ENCODE results near the gene DNAJC1. TPM values are rescaled to one million over a fixed set of nuclear protein-coding genes. Genes with fewer than 3 reads are reported as not detected.

The DNAJC1 gene
- total and polyA plus RNA-seq, 10 of the 15 experiments (the other 5 are each of a cell fraction or from before 2014, with no cell fraction given) = 2.5 to 39.3 (median 20.4) TPM

DNA sequence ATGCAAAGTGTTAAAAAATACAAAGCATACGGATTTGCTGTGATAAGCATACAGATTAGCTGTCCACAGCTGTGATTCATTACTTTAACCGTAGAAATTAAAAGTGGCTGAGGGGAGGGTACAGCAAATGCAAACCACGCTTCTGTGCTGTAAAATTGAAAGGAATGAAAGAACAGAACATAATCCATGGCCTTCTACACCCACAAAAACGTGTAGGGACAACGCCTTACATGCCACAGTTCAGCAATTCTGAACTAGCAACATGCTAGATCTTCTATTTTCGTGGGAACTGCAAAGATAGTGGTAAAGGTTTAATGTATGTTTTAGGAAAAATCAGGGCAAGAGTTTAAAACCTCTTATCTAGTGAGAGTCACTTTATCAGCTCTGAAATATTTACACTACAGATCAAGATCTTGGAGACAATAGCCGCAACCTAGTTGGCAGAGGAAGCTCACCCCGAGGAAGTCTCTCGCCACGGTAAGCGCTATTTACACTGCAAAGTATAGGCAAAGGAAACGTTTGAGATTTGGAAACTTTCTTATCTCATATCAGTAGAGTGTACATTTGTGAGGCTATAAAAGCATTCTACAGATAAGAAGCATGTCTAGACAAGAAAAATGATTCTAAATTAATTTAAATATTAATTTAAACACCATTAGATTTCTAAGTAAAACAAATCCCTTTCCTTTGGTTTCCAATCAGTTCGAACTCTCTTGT is 275.9 kb downstream of the DNAJC1 start:
- no TSS peak for BruUV-seq (replicated peaks)

More for the DNA sequence above, 275.9 kb downstream of the DNAJC1 start:
- FAIRE-seq (no peak), DNase-seq (ENCODE audit: low read depth, low spot score) (no peak), ATAC-seq (no peak)
- 83% methylated on average over 13 of the region's 13 CpGs for WGBS (ENCODE audit: insufficient coverage, insufficient replicate concordance, low lambda C conversion rate, missing lambda C conversion rate)
- no peaks in the 10 kb centered on the region for H4K20me1 ChIP-seq (ENCODE audit: control insufficient read depth, insufficient read depth)
- H3K27me3 ChIP-seq (replicated peaks in 1 of 2; ENCODE audit: control insufficient read depth in 2 of 2, insufficient read depth in 2 of 2, low read length in 1 of 2) = no peaks in the 10 kb centered on the region
- no peaks in the 10 kb centered on the region for H3K79me2 ChIP-seq (ENCODE audit: control insufficient read depth, insufficient read depth, low read length)
- in situ Hi-C loops (cut with MboI) = loop anchor here (5.0 to 25.0 kb wide), 3 partner anchors 230 to 865 kb away; no protein-coding TSS in a partner anchor
- H3K27ac ChIP-seq (ENCODE audit: control insufficient read depth, insufficient read depth) = no peak overlapping the region
- POLR2A ChIA-PET = no interaction called here
- SMC1A ChIA-PET (ENCODE audit: uncharacterized antibody, unreplicated experiment) = interaction anchor here (0.7 kb wide), 1 partner anchor 190 kb away, joined by 3 read pairs; no protein-coding TSS in a partner anchor
- H3K4me3 ChIP-seq = no peak overlapping the region
- H3K9me3 ChIP-seq (replicated peaks; ENCODE audit: control insufficient read depth, insufficient read depth, low read length) = no peaks in the 10 kb centered on the region
- peaks cover 1 to 7% of the 10 kb centered on the region in 2 experiments; a peak in 3 of 4 replicates for H3K36me3 ChIP-seq (ENCODE audit: control insufficient read depth in 2 of 2, insufficient read depth in 2 of 2, low read length in 1 of 2)
- no peak overlapping the region for H3K4me2 ChIP-seq (ENCODE audit: control insufficient read depth, insufficient read depth)
- peaks cover 11% of the 10 kb centered on the region for H3K4me1 ChIP-seq (ENCODE audit: control insufficient read depth, insufficient read depth, low read length)
- no peak overlapping the region for H2AFZ ChIP-seq (ENCODE audit: control insufficient read depth, low read depth, low read length)
- CTCF ChIA-PET = no interaction called here
- intact Hi-C loops (cut with micrococcal nuclease; ENCODE audit: unreplicated experiment) = no loop called here
- TF ChIP-seq, protein P1, sequence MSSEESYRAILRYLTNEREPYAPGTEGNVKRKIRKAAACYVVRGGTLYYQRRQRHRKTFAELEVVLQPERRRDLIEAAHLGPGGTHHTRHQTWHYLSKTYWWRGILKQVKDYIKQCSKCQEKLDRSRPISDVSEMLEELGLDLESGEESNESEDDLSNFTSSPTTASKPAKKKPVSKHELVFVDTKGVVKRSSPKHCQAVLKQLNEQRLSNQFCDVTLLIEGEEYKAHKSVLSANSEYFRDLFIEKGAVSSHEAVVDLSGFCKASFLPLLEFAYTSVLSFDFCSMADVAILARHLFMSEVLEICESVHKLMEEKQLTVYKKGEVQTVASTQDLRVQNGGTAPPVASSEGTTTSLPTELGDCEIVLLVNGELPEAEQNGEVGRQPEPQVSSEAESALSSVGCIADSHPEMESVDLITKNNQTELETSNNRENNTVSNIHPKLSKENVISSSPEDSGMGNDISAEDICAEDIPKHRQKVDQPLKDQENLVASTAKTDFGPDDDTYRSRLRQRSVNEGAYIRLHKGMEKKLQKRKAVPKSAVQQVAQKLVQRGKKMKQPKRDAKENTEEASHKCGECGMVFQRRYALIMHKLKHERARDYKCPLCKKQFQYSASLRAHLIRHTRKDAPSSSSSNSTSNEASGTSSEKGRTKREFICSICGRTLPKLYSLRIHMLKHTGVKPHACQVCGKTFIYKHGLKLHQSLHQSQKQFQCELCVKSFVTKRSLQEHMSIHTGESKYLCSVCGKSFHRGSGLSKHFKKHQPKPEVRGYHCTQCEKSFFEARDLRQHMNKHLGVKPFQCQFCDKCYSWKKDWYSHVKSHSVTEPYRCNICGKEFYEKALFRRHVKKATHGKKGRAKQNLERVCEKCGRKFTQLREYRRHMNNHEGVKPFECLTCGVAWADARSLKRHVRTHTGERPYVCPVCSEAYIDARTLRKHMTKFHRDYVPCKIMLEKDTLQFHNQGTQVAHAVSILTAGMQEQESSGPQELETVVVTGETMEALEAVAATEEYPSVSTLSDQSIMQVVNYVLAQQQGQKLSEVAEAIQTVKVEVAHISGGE (CRISPR knock-in tag; IDR thresholded peaks at IDR 0.05) = no peak
- TF ChIP-seq HCFC1 (IDR thresholded peaks at IDR 0.05; ENCODE audit: low read length) = no peak
- no peak for TF ChIP-seq NFIC (IDR thresholded peaks at IDR 0.05; ENCODE audit: low read depth, low read length)
- TF ChIP-seq, protein P2, sequence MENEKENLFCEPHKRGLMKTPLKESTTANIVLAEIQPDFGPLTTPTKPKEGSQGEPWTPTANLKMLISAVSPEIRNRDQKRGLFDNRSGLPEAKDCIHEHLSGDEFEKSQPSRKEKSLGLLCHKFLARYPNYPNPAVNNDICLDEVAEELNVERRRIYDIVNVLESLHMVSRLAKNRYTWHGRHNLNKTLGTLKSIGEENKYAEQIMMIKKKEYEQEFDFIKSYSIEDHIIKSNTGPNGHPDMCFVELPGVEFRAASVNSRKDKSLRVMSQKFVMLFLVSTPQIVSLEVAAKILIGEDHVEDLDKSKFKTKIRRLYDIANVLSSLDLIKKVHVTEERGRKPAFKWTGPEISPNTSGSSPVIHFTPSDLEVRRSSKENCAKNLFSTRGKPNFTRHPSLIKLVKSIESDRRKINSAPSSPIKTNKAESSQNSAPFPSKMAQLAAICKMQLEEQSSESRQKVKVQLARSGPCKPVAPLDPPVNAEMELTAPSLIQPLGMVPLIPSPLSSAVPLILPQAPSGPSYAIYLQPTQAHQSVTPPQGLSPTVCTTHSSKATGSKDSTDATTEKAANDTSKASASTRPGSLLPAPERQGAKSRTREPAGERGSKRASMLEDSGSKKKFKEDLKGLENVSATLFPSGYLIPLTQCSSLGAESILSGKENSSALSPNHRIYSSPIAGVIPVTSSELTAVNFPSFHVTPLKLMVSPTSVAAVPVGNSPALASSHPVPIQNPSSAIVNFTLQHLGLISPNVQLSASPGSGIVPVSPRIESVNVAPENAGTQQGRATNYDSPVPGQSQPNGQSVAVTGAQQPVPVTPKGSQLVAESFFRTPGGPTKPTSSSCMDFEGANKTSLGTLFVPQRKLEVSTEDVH (IDR thresholded peaks at IDR 0.05; ENCODE audit: low read depth, partially characterized antibody) = no peak
- TF ChIP-seq, protein P3, sequence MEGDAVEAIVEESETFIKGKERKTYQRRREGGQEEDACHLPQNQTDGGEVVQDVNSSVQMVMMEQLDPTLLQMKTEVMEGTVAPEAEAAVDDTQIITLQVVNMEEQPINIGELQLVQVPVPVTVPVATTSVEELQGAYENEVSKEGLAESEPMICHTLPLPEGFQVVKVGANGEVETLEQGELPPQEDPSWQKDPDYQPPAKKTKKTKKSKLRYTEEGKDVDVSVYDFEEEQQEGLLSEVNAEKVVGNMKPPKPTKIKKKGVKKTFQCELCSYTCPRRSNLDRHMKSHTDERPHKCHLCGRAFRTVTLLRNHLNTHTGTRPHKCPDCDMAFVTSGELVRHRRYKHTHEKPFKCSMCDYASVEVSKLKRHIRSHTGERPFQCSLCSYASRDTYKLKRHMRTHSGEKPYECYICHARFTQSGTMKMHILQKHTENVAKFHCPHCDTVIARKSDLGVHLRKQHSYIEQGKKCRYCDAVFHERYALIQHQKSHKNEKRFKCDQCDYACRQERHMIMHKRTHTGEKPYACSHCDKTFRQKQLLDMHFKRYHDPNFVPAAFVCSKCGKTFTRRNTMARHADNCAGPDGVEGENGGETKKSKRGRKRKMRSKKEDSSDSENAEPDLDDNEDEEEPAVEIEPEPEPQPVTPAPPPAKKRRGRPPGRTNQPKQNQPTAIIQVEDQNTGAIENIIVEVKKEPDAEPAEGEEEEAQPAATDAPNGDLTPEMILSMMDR (IDR thresholded peaks at IDR 0.05 in 2 of 3, conservative IDR thresholded peaks at IDR 0.05 in 1 of 3; ENCODE audit: control insufficient read depth in 2 of 3, extremely low read depth in 1 of 3, insufficient read depth in 1 of 3, low read depth in 3 of 3, low read length in 3 of 3) = no peak
- TF ChIP-seq ZNF274 (IDR thresholded peaks at IDR 0.05; ENCODE audit: insufficient read depth, insufficient read length) = no peak
- TF ChIP-seq, protein P4, sequence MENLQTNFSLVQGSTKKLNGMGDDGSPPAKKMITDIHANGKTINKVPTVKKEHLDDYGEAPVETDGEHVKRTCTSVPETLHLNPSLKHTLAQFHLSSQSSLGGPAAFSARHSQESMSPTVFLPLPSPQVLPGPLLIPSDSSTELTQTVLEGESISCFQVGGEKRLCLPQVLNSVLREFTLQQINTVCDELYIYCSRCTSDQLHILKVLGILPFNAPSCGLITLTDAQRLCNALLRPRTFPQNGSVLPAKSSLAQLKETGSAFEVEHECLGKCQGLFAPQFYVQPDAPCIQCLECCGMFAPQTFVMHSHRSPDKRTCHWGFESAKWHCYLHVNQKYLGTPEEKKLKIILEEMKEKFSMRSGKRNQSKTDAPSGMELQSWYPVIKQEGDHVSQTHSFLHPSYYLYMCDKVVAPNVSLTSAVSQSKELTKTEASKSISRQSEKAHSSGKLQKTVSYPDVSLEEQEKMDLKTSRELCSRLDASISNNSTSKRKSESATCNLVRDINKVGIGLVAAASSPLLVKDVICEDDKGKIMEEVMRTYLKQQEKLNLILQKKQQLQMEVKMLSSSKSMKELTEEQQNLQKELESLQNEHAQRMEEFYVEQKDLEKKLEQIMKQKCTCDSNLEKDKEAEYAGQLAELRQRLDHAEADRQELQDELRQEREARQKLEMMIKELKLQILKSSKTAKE (IDR thresholded peaks at IDR 0.05; ENCODE audit: low read depth, poor library complexity, severe bottlenecking) = no peak
- TF ChIP-seq TCF3 (IDR thresholded peaks at IDR 0.05; ENCODE audit: borderline replicate concordance, insufficient read depth, low read depth, low read length) = no peak
- TF ChIP-seq SREBF2 (IDR thresholded peaks at IDR 0.05; ENCODE audit: low read length) = no peak
- TF ChIP-seq JUNB (IDR thresholded peaks at IDR 0.05) = no peak
- RAD21 ChIA-PET (ENCODE audit: unreplicated experiment) = no interaction called here
- no peak overlapping the region for H3K9ac ChIP-seq (ENCODE audit: control insufficient read depth, insufficient read depth, low read length)

All from GM12878 (cell line).